OCI-M2 (cell line): ENCODE measurements around the gene TOX2.

Experiments used
- DNase-seq: peaks from one replicate; lab custom pipeline; 2025; ENCODE audit not compliant: unreplicated experiment; lab: John Stamatoyannopoulos, UW

The TOX2 gene

GRCh38 chr20:44053046-44053445 lies 138.4 kb downstream of the TOX2 start:
- DNase-seq: no peak

GRCh38 chr20:44054118-44054517 lies 139.5 kb downstream of the TOX2 start:
- DNase-seq: no peak

GRCh38 chr20:44054849-44055248 lies 140.2 kb downstream of the TOX2 start:
- DNase-seq: no peak

GRCh38 chr20:44056010-44056698 lies 141.5 kb downstream of the TOX2 start:
- no peak for DNase-seq

GRCh38 chr20:44057698-44058675 lies 143.3 kb downstream of the TOX2 start:
- no peak for DNase-seq

- no peak for DNase-seq
Measured at GRCh38 chr20:44064501-44065400, 150.1 kb downstream of the TOX2 start.

- no peak for DNase-seq
Measured at GRCh38 chr20:44065401-44066340, 151.0 kb downstream of the TOX2 start.

GRCh38 chr20:44066645-44067606 lies 152.3 kb downstream of the TOX2 start:
- no peak for DNase-seq

- no peak for DNase-seq
Measured at GRCh38 chr20:44067650-44068081, 153.0 kb downstream of the TOX2 start.

GRCh38 chr20:44068316-44069201 lies 153.9 kb downstream of the TOX2 start:
- no peak for DNase-seq

- DNase-seq: no peak
Measured at GRCh38 chr20:44069203-44070011, 154.8 kb downstream of the TOX2 start.

GRCh38 chr20:44070139-44070900 lies 155.7 kb downstream of the TOX2 start:
- DNase-seq: no peak

GRCh38 chr20:44071057-44071456 lies 156.4 kb downstream of the TOX2 start:
- no peak for DNase-seq

GRCh38 chr20:44071526-44072111 lies 157.0 kb downstream of the TOX2 start:
- DNase-seq: no peak

- no peak for DNase-seq
Measured at GRCh38 chr20:44072384-44072783, 157.7 kb downstream of the TOX2 start.
